Stomach (tissue), 9 donors: ENCODE measurements around the gene NPAS2. TPM values are rescaled to one million over a fixed set of nuclear protein-coding genes. Genes with fewer than 3 reads are reported as not detected.

Source experiments
- DNase-seq, 2 donors: peaks; one replicate each; pipeline versions ENCODE4 v3.0.0 to v3.0.0-alpha.2; 2013 to 2019
- H3K27ac ChIP-seq, 5 donors: fragments of 200-600 bp in 4 of 5; sonication (generic) in 4 of 5; one replicate each; pipeline ENCODE4 v1.5.1; 2013 to 2019; ENCODE audit warnings: mild to moderate bottlenecking in 1 of 5, moderate library complexity in 1 of 5
- H3K27me3 ChIP-seq, 3 donors: fragments of 200-600 bp; sonication (generic); one replicate each; pipeline ENCODE4 v1.5.1; 2017 to 2019; ENCODE audit warnings: mixed run types in 1 of 3
- H3K36me3 ChIP-seq, 4 donors: fragments of 200-600 bp; sonication (generic); 1 replicate in 3 of 4; 2 replicates in 1 of 4; pipeline ENCODE4 v1.5.1; 2016 to 2019
- H3K4me1 ChIP-seq, 4 donors: fragments of 200-600 bp; sonication (generic); one replicate each; pipeline ENCODE4 v1.5.1; 2016 to 2019
- H3K4me3 ChIP-seq, 4 donors: fragments of 200-600 bp; sonication (generic) in 3 of 4; one replicate each; pipeline ENCODE4 v1.5.1; 2016 to 2019; ENCODE audit warnings: mild to moderate bottlenecking in 1 of 4
- H3K9me3 ChIP-seq, 4 donors: fragments of 200-600 bp; sonication (generic); one replicate each; pipeline ENCODE4 v1.5.1; 2016 to 2019
- EP300 ChIP-seq: sonication (generic); formaldehyde crosslinking; IDR thresholded peaks from one replicate; pipeline ENCODE4 v1.6.1; 2017; ENCODE audit warnings: antibody characterized with exemption
- POLR2A ChIP-seq, 4 donors: fragments of 450-650 bp; IDR thresholded peaks; one replicate each; pipeline ENCODE4 v1.6.1; 2016; ENCODE audit warnings: antibody characterized with exemption in 4 of 4, control low read depth in 2 of 4, mild to moderate bottlenecking in 1 of 4, moderate library complexity in 1 of 4
- POLR2AphosphoS5 ChIP-seq, 3 donors: sonication (generic); formaldehyde crosslinking; IDR thresholded peaks; one replicate each; pipeline ENCODE4 v1.6.1; 2016; ENCODE audit warnings: antibody characterized with exemption in 3 of 3
- WGBS, 5 donors: extraction: QIAGEN DNeasy Blood & Tissue Kit in 3 of 5; methylation state at CpG; one replicate each; pipeline versions ENCODE4 v1.1.5 to v1.1.7; 2013 to 2018; 5-methylcytosine and 5-hydroxymethylcytosine counted together
- intact Hi-C: fragments of 100-400 bp; cut with DNase I; formaldehyde crosslinking; loops from one replicate; pipeline ENCODE4 v1.15.1; 2023; ENCODE audit warnings: low total_unique reads
- polyA plus RNA-seq, 3 donors: library from polyadenylated mRNA; stranded (reverse); fragments of 200-250 nt; gene quantifications; one replicate each; pipeline ENCODE4 v1.2.3, GENCODE V29; 2013
- total RNA-seq, 5 donors: library from RNA; depleted of rRNA; stranded (reverse); fragments of >200 nt; gene quantifications; one replicate each; pipeline versions ENCODE4 v1.1.0 to v1.2.3, GENCODE V29; 2014 to 2016
- TF ChIP-seq, protein P1 (sequence below), 7 experiments: fragments of 450-650 bp in 4 of 7; fragments of 200-600 bp in 3 of 7; sonication (generic) in 3 of 7; IDR thresholded peaks; one replicate each; pipeline ENCODE4 v1.5.1; 2016 to 2019; ENCODE audit warnings: antibody characterized with exemption in 7 of 7, control low read depth in 2 of 7, mild to moderate bottlenecking in 1 of 7
- donor health status: healthy with polysubstance abuse.
- donor health status: Bipolar disorder and iron deficiency.
- donor health status: healthy.

The NPAS2 gene
- total and polyA plus RNA-seq, 8 donors, result 13.1 to 148 (median 28.0) TPM

DNA sequence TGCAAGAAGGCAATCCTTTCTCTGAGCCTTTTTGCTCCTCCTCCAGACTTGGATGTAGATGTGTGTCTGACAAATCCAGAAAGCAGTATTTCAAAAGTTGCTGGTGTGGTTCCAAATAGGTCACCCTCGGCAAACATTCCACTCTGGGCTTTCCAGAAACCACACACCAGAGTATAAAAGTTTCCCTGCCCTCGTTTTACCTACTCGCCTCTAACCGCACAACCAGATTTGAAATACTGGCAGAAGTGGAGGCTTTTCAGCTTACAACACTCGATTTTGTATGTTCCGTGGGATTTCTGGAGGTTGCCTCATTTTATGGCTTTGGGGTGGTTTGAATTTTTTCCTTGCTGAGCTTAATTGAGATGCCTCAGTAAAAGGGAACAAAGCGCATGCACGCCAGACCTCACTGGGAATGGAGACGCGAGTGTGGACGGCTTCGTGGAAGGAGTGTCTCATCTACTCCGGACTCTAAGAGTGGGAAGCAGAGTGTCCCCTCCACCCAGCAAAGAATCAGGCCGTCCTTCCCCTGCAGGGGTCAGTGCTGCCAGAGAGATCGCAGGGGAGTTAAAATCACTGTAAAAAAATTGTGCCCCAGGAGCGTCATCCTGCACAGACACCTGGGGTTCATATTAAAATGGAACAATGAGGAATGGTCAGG, 138.2 kb downstream of the NPAS2 start:
- Histone ChIP-seq H3K27me3 (no peaks in the 10 kb centered on the region), H3K4me1 (peaks cover 14 to 29% (median 22%) of the 10 kb centered on the region in 4 donors), H3K9me3 (no peaks in the 10 kb centered on the region), H3K27ac (peak overlapping the region; percentile 6 to 64 (median 56)), H3K36me3 (peaks cover 0 to 11% (median 4%) of the 10 kb centered on the region in 4 donors), H3K4me3 (no peak overlapping the region)
- WGBS, 5 donors, result 33 to 56% (median 41%) methylated on average over 16 of the region's 16 CpGs
- peak; percentile 56 to 70 for DNase-seq
- TF ChIP-seq POLR2AphosphoS5 (IDR thresholded peaks at IDR 0.05), result peak in 2 of 3 donors; percentile 27 to 56
- TF ChIP-seq POLR2A (IDR thresholded peaks at IDR 0.05), result no peak
- intact Hi-C loops, result no loop called here

DNA sequence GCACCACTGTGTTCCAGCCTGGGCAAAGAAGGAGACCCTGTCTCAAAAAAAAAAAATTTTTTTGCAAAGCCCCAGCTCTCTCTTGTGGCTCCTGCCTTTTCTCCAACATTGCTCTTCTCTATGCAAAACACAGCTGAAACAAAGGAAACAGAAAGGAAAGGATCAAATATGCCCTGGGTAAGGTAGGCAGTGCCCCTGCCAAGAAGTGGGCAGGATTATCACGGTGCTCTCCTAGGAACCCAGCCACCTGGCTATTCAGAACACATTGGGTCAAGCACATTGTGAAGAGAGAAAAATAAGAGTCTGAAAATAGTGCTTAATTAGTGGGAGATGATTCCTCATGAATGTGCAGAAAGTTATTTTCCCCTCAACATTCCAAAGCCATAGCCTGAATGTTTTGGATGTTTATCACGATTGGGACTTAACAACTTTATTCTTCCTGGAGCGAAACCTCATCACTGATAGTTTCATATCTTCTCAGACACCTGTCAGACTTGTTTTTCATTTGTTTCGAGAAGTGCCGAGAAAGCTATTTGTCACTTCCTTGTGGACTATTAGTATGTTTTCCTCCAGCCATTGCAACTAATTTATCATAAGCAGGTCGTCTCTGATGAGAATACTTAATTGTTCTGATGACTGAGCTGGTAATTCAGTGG, 139.4 kb downstream of the NPAS2 start:
- 30 to 40% (median 37%) methylated on average over 6 of the region's 6 CpGs for WGBS, 5 donors
- TF ChIP-seq EP300, result no peak
- TF ChIP-seq, protein P1, sequence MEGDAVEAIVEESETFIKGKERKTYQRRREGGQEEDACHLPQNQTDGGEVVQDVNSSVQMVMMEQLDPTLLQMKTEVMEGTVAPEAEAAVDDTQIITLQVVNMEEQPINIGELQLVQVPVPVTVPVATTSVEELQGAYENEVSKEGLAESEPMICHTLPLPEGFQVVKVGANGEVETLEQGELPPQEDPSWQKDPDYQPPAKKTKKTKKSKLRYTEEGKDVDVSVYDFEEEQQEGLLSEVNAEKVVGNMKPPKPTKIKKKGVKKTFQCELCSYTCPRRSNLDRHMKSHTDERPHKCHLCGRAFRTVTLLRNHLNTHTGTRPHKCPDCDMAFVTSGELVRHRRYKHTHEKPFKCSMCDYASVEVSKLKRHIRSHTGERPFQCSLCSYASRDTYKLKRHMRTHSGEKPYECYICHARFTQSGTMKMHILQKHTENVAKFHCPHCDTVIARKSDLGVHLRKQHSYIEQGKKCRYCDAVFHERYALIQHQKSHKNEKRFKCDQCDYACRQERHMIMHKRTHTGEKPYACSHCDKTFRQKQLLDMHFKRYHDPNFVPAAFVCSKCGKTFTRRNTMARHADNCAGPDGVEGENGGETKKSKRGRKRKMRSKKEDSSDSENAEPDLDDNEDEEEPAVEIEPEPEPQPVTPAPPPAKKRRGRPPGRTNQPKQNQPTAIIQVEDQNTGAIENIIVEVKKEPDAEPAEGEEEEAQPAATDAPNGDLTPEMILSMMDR (IDR thresholded peaks at IDR 0.05), result no peak
- TF ChIP-seq POLR2AphosphoS5 (IDR thresholded peaks at IDR 0.05), result no peak
- no peak for TF ChIP-seq POLR2A (IDR thresholded peaks at IDR 0.05)
- intact Hi-C loops, result no loop called here

DNA sequence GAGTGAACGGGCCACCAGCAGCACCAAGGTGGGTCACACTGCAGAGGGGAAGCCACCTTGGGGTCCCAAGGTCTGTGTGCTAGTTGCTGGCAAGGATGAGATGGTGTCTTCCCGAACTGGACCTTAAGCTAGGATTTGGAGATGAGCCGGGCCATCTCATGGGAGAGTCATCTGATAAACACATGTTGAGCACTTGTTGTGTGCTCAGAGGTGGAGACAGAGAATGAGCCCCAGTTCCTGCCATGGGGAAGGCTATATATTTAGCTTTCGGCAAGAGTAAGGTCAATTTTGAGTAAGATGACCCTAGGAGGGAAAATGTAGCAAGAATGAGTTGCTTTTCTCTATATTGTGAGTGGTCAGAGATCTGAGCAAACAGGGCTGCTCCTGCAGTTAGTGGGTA, 140.7 kb downstream of the NPAS2 start:
- TF ChIP-seq POLR2AphosphoS5 (IDR thresholded peaks at IDR 0.05), result no peak
- TF ChIP-seq EP300, result no peak
- TF ChIP-seq, protein P1 (IDR thresholded peaks at IDR 0.05), result no peak
- TF ChIP-seq POLR2A (IDR thresholded peaks at IDR 0.05), result no peak
- no peak overlapping the region for H3K27ac ChIP-seq
- H3K4me3 ChIP-seq, result no peak overlapping the region
- intact Hi-C loops, result no loop called here
- H3K4me1 ChIP-seq, result peaks cover 14 to 29% (median 22%) of the 10 kb centered on the region in 4 donors
- no peaks in the 10 kb centered on the region for H3K9me3 ChIP-seq
- WGBS, 5 donors, result 87 to 92% (median 91%) methylated on average over 4 of the region's 4 CpGs
- no peak for DNase-seq
- peaks cover 0 to 12% (median 7%) of the 10 kb centered on the region in 4 donors for H3K36me3 ChIP-seq
- H3K27me3 ChIP-seq, result no peaks in the 10 kb centered on the region

More for the DNA sequence above, 139.4 kb downstream of the NPAS2 start:
- no peak overlapping the region for H3K27ac ChIP-seq
- no peak overlapping the region for H3K4me3 ChIP-seq
- H3K9me3 ChIP-seq, result no peaks in the 10 kb centered on the region
- DNase-seq, result peak in 1 of 2 donors; percentile 34
- no peaks in the 10 kb centered on the region for H3K27me3 ChIP-seq
- peaks cover 14 to 29% (median 22%) of the 10 kb centered on the region in 4 donors for H3K4me1 ChIP-seq
- H3K36me3 ChIP-seq, result peaks cover 0 to 11% (median 2%) of the 10 kb centered on the region in 4 donors

DNA sequence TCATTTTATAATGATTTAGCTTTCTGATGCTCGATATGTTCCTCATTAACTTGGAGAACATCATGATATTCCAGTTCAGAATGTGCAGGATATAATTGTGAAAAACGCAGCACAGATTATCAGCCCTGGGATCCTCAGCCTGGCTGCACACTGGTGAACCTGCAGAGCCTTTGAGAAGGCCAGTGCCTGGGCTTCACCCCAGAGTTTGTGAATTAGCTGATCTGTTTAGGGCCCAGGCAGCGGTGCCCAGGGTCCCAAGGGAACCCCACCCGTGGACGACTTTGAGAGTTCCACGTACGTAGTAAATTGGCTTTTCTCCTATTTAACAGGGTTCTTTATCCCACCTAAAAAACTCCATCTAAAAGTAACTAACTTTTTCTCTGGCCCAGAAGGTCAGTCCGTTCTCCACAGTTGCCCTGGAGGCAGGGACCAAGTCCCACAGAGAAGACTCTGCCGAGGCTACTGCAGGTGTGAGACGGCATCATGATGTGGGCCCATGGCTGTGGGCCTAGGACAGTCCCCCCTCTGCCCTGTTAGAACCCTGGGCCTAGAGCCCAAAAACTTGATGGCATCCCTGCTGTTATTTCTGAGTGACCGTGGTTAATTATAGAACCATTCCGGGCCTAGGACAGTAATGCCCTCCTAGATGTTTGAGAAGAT, 142.6 kb downstream of the NPAS2 start:
- no peak overlapping the region for H3K27ac ChIP-seq
- DNase-seq, result no peak
- peaks cover 14 to 25% (median 18%) of the 10 kb centered on the region in 4 donors for H3K4me1 ChIP-seq
- no peaks in the 10 kb centered on the region for H3K9me3 ChIP-seq
- H3K4me3 ChIP-seq, result no peak overlapping the region
- intact Hi-C loops, result no loop called here
- WGBS, 5 donors, result 87 to 96% (median 94%) methylated on average over 12 of the region's 12 CpGs
- no peaks in the 10 kb centered on the region for H3K27me3 ChIP-seq
- H3K36me3 ChIP-seq, result peaks cover 0 to 19% (median 9%) of the 10 kb centered on the region in 4 donors
- no peak for TF ChIP-seq POLR2AphosphoS5 (IDR thresholded peaks at IDR 0.05)
- no peak for TF ChIP-seq POLR2A (IDR thresholded peaks at IDR 0.05)
- TF ChIP-seq, protein P1 (IDR thresholded peaks at IDR 0.05), result no peak
- TF ChIP-seq EP300, result no peak
